Stimulated activated CD8-positive, alpha-beta memory T cell treated with anti-CD3 and anti-CD28 coated beads, Interleukin-4, amount 100 ng/mL, for 24 hours (primary cell): ENCODE measurements around the gene CNOT1.
"Not testable (repeated sequence)": the region's sequence is repeated elsewhere in the genome, so short reads cannot be mapped to it uniquely, and the experiment has no call there.

Experiments used
- DNase-seq: peaks from one replicate; pipeline ENCODE4 v3.0.0-alpha.2; 2020; ENCODE audit warnings: low read depth

CNOT1 gene

GRCh38 chr16:58629733-58630640 lies at the start of gene CNOT1:
TSS of gene CNOT1 (minus strand) at chr16:58629826. CDS start at chr16:58599337, 30,489 bp downstream.
- peak; percentile 95 for DNase-seq

DNA sequence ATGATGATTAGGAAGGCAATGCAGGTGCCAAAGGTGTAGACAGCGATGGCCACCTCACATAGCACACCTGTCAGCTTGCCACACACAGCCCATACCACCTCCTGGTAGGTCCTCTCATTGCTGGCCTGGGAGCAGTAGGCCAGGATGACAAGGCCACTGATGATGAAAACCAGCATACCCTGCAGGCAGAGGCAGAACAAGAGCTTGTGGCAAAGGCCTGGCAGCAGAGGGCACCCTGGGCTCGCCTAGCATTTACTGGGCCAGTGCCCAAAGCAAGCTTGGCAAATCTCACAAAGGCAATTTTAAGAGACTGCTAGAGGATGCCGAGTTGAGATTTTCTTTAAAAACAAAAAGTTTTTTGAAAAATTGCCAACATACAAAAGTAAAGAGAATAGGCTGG lies 49.1 kb upstream of the CNOT1 start:
- no peak for DNase-seq

DNA sequence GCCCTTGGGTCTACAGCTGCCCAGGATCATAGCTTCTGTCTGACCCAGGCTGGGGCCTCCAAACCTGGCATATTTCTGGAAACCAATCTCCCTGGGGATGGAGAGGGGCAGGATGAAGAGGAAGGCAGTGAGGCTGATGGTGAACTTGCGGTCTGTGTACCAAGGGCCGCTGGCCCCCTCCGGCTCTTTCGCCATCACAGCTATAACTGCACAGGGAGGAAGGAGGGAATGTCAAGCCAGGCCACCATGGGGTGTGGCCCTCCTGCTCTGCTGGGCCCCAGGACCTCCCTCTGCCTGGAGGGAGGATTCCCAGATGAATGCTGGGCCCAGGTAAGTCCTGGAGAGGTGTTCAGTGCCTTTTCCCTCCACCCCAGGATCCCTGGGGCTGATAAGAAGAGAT lies 48.6 kb upstream of the CNOT1 start:
- no peak for DNase-seq

- no peak for DNase-seq
Measured at GRCh38 chr16:58670946-58671583, 41.4 kb upstream of the CNOT1 start.

DNA sequence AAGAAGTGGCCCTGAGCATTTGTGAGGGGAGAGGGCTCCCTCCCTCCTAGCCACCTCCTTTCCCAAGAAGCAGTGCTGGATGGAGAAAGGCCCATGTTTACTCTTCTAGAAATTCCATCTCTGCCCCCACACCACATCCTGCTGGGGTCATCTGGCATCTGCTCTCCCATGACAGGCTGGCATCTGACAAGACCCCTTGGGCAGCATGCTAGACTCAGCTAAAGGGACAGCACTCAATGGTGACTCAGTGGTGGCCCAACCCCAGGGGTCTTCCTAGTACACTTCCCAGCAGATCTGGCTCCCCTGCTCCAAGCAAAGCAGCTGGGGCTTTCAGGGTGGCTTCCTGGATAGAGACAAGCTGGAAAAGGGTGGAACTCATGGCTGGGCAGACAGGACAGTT lies 40.6 kb upstream of the CNOT1 start:
- no peak for DNase-seq

DNA sequence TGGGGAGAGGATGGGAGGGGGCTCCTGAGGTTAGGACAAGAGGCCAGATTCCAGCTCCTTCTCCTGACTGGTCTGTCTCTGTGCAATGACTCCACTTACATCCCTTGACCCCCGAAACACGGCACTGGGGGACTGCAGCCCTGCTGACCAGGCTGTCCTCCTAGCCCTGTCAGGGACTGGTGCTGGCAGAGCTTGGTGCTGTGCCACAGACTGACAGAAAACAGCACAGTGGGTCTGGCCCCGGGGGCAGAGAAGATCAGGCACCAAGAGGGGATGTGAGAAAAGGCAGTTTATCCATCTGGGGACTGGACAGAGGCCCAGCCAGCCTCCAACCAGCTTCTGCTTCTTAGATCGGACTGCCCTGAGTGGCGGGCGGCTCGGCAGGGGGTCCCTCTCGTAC lies 35.6 kb upstream of the CNOT1 start:
- no peak for DNase-seq

DNA sequence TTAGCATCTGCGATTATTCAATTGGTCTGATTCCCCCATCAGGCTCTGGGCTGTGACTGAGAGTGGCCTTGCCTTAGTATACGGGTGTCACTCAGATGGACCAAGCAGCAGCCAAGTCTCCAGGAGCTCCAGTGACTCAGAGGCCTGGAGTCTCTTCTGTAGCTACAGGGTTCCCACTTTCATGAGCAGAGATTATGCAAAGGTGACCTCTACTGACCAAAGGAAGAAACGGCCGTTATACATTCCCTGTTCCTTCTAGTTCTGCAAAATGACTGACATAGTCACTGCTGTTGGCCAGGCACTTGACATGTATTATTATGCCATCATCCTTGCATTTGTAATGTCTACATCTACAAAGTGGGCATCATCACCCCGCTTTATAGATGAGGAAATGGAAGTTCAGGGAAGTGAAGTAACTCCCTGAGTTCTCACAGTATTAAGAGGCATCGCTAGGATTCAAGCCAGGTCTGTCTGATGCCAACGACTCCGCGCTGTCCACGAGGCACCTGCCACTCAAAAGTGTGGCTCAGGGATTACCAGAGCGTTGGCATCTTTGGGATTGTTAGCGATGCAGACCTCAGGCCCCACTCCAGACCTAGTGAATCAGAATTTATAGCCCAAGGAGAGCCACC lies 31.7 kb upstream of the CNOT1 start:
- DNase-seq: no peak

GRCh38 chr16:58659911-58660310 lies 30.3 kb upstream of the CNOT1 start:
- DNase-seq: not testable (repeated sequence)

GRCh38 chr16:58658796-58659211 lies 29.2 kb upstream of the CNOT1 start:
- no peak for DNase-seq

GRCh38 chr16:58656899-58657298 lies 27.3 kb upstream of the CNOT1 start:
- DNase-seq: no peak

- no peak for DNase-seq
Measured at GRCh38 chr16:58655215-58655596, 25.6 kb upstream of the CNOT1 start.

- DNase-seq: no peak
Measured at GRCh38 chr16:58654560-58655214, 25.1 kb upstream of the CNOT1 start.

DNA sequence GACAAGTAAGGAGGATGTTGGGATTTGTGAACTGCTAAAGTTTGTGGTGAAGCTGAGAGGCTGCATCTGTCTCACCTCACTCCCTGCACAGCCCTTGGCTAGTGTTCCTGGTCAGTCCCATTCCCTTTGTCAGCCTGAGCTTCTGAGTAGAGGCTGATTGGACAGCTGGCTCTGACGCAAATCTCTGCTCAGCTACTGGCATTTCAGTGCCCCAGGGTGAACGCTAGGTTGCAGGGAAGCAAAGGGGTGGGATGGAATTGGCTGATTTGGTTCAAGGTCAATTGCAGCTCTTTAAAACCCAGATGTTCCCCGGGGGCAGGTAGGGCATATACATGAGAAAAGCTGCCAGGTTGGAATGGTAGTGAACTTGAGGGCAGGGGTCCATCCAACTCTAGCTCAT lies 23.1 kb upstream of the CNOT1 start:
- DNase-seq: no peak

DNA sequence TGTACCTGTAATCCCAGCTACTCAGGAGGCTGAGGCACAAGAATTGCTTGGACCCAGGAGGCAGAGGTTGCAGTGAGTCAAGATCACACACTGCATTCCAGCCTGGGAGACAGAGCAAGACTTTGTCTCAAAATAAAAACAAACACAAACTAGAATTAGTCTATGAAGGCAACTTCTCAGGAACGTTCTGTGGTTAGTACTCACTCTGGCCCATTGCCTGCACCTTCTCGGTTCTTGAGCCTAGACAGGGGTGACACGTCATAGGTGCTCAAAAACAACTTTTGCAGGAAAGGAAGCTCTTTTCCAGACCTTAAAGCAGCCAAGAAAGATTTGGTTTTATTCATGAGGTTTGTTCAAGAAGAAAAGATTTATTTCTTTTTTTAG lies 22.3 kb upstream of the CNOT1 start:
- DNase-seq: no peak

DNA sequence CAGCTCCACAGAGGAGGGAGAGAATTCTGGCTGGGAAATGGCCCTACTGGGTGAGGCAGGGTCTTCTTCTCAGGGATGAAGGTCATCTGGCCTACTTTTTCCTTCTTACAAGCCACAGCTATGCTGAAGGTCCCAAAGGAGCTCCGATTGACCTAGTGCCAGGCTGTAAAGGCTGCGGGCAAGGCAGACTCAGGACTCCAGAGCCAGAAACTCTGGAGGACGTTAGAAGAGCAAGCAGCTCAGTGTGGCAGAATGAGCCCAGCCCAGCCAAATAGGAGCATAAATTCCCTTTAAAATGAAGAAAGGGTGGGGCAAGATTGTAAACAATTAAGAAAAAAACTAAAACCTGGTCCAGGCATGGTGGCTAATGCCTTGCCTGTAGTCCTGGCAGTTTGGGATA lies 20.1 kb upstream of the CNOT1 start:
- no peak for DNase-seq

GRCh38 chr16:58647107-58647506 lies 17.5 kb upstream of the CNOT1 start:
- no peak for DNase-seq

- no peak for DNase-seq
Measured at GRCh38 chr16:58644765-58645487, 15.3 kb upstream of the CNOT1 start.

GRCh38 chr16:58644108-58644507 lies 14.5 kb upstream of the CNOT1 start:
- DNase-seq: no peak

DNA sequence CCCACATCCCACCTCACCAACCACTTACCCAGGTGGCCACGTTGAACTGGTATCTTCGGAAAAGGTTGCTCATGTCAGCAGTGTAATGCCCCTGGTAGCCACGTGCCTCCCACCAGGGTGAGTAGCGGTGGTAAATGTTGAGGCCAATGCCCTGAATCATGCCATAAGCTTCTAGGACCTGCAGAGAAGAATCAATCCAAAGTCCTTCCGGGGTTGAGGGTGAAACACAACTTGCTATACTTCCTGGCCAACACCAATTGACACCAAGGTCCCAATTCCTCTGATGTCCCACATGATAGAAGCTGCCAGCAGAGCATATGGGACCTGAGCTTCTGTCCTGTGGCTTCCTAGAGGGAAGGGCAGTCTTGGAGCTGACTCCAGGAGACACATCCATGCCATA lies 11.3 kb upstream of the CNOT1 start:
- no peak for DNase-seq

DNA sequence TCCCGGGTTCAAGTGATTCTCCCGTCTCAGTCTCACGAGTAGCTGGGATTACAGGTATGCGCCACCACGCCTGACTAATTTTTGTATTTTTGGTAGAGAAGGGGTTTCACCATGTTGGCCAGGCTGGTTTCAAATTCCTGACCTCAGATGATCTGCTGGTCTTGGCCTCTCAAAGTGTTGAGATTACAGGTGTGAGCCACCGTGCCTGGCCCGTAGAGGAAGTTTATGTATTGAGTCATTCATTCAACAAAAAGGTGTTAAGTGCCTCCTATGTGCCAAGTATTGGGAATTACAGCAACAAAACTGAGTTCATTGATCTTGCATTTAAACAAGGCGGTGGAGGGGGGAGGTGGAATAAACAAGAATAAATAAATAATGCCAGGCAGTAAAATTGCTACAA lies 10.2 kb upstream of the CNOT1 start:
- no peak for DNase-seq

GRCh38 chr16:58639230-58639629 lies 9.6 kb upstream of the CNOT1 start:
- DNase-seq: no peak
